ENCODE measurements around the gene MYPOP. TPM values are rescaled to one million over a fixed set of nuclear protein-coding genes. Genes with fewer than 3 reads are reported as not detected.

The MYPOP gene
- total and polyA plus RNA-seq, 2 donors (not counting 3 experiments of a cell fraction or from before 2014, with no cell fraction given), result 3.9 to 9.0 TPM

- H3K4me3 ChIP-seq (replicated peaks in 1 of 3; ENCODE audit: insufficient read depth in 1 of 3, low read depth in 1 of 3, low read length in 3 of 3), result peak within 1 kb of the TSS; percentile 49 to 90 (median 86)
- H3K9ac ChIP-seq (replicated peaks; ENCODE audit: extremely low read depth, insufficient read depth, low read length), result peak within 1 kb of the TSS; percentile 68
- peak within 1 kb of the TSS; percentile 71 for H3K4me2 ChIP-seq (ENCODE audit: insufficient read depth, low read length)
- intact Hi-C loops (cut with micrococcal nuclease) (loop anchor here (1.0 kb wide), 2 partner anchors 21 to 45 kb away; no protein-coding TSS in a partner anchor), dilution Hi-C loops (cut with MboI; ENCODE audit: extremely low pct_ligation_motif_present, low sequenced_read_pairs) (no loop called here)
- no peaks in the 10 kb centered on the region for H3K9me1 ChIP-seq (replicated peaks; ENCODE audit: control insufficient read depth, extremely low read depth, insufficient read depth, low read length)
- peak within 1 kb of the TSS; percentile 53 for H3K27ac ChIP-seq (ENCODE audit: insufficient read depth, low read depth, low read length)
- TF ChIP-seq JUN (IDR thresholded peaks at IDR 0.05; ENCODE audit: borderline replicate concordance, insufficient read depth, insufficient read length, low read depth), result no peak
- TF ChIP-seq FOS (IDR thresholded peaks at IDR 0.05; ENCODE audit: borderline replicate concordance, insufficient read depth, low read length), result no peak
- TF ChIP-seq POLR2AphosphoS5 (IDR thresholded peaks at IDR 0.05; ENCODE audit: insufficient read depth, low read depth, low read length), result peak; percentile 87
- peak; percentile 32 for TF ChIP-seq MAX (IDR thresholded peaks at IDR 0.05; ENCODE audit: insufficient read depth, insufficient read length)
- TF ChIP-seq GATA2 (IDR thresholded peaks at IDR 0.05; ENCODE audit: insufficient read depth, insufficient read length, low read depth, low read length), result no peak
- TF ChIP-seq MYC (IDR thresholded peaks at IDR 0.05; ENCODE audit: low read depth, low read length), result peak; percentile 2
- no peak for TF ChIP-seq CTCF (IDR thresholded peaks at IDR 0.05; ENCODE audit: extremely low read depth in 1 of 2, insufficient read depth in 1 of 2, low read depth in 1 of 2, low read length in 2 of 2)
- peak; percentile 90 for TF ChIP-seq POLR2A (IDR thresholded peaks at IDR 0.05; ENCODE audit: low read depth, low read length)
- no peak for TF ChIP-seq EZH2 (IDR thresholded peaks at IDR 0.05; ENCODE audit: borderline replicate concordance, low read depth, low read length, severe bottlenecking)
- H2AFZ ChIP-seq (ENCODE audit: low read depth, low read length), result peak within 1 kb of the TSS; percentile 76
- BruUV-seq (replicated peaks), result TSS peak; percentile 96
- peaks cover 4% of the 10 kb centered on the region for H3K4me1 ChIP-seq (ENCODE audit: control insufficient read depth, extremely low read depth, insufficient read depth, low read length)
- H3K79me2 ChIP-seq (ENCODE audit: control insufficient read depth, insufficient read depth, low read length), result peaks cover 33% of the 10 kb centered on the region
- no peaks in the 10 kb centered on the region for H3K9me3 ChIP-seq (replicated peaks; ENCODE audit: control insufficient read depth, insufficient read depth, low read length)
- FAIRE-seq (peak; percentile 100), DNase-seq (ENCODE audit: low read depth, low spot score) (peak; percentile 99)
- no peaks in the 10 kb centered on the region for H4K20me1 ChIP-seq (replicated peaks; ENCODE audit: control insufficient read depth, extremely low read depth, insufficient read depth, low read length)
- CTCF ChIA-PET, result interaction anchor here (0.8 to 2.6 kb wide), 14 partner anchors 12 to 216 kb away, joined by 3 to 24 read pairs (median 5); partner anchors contain the start of genes IRF2BP1 and SIX5
- H3K27me3 ChIP-seq (ENCODE audit: control insufficient read depth in 2 of 2, insufficient read depth in 2 of 2, low read length in 2 of 2), result peaks cover 20 to 22% of the 10 kb centered on the region in 2 experiments
- H3K36me3 ChIP-seq (ENCODE audit: control insufficient read depth in 2 of 2, extremely low read depth in 1 of 2, insufficient read depth in 2 of 2, low read length in 2 of 2), result peaks cover 2 to 6% of the 10 kb centered on the region in 2 experiments
- POLR2A ChIA-PET, result interaction anchor here (0.7 to 0.9 kb wide), 2 partner anchors 92 to 93 kb away, joined by 3 to 7 read pairs; partner anchors contain the start of gene SIX5
Measured at GRCh38 chr19:45862564-45863334, 39.7 kb downstream of the MYPOP start, which contains the start of gene SYMPK. Gene SYMPK, minus strand, starts transcription at chr19:45863147. Its CDS starts 8,652 bp downstream, at chr19:45854495.

Measured in endothelial cell of umbilical vein (primary cell).